ENCODE data around the gene NT5DC4. TPM values are rescaled to one million over a fixed set of nuclear protein-coding genes. Genes with fewer than 3 reads are reported as not detected.

NT5DC4 gene
- total RNA-seq, 2 donors from 2014 or later, result not detected

GRCh38 chr2:112682101-112682500 is 38.7 kb upstream of the NT5DC4 start:
- intact Hi-C loops (cut with DNase I), result no loop called here
- DNase-seq, result no peak
- TF ChIP-seq CTCF (IDR thresholded peaks at IDR 0.05), result no peak
- Histone ChIP-seq H3K9ac (ENCODE audit: low read depth in 2 of 2, low read length in 2 of 2) (no peak overlapping the region), H3K9me3 (no peaks in the 10 kb centered on the region), H3K4me1 (no peaks in the 10 kb centered on the region), H3K4me3 (no peak overlapping the region), H3K27me3 (no peaks in the 10 kb centered on the region), H3K36me3 (no peaks in the 10 kb centered on the region), H3K27ac (no peak overlapping the region)

GRCh38 chr2:112683550-112684414 is 37.0 kb upstream of the NT5DC4 start:
- Histone ChIP-seq H3K9me3 (no peaks in the 10 kb centered on the region), H3K4me3 (no peak overlapping the region), H3K36me3 (no peaks in the 10 kb centered on the region), H3K27me3 (no peaks in the 10 kb centered on the region), H3K4me1 (no peaks in the 10 kb centered on the region), H3K9ac (ENCODE audit: low read depth in 2 of 2, low read length in 2 of 2) (no peak overlapping the region), H3K27ac (no peak overlapping the region)
- TF ChIP-seq CTCF (IDR thresholded peaks at IDR 0.05), result no peak
- DNase-seq, result no peak
- intact Hi-C loops (cut with DNase I), result no loop called here

GRCh38 chr2:112684415-112684775 is 36.4 kb upstream of the NT5DC4 start:
- no peaks in the 10 kb centered on the region for H3K4me1 ChIP-seq
- no peak for DNase-seq
- no peaks in the 10 kb centered on the region for H3K36me3 ChIP-seq
- no peak overlapping the region for H3K27ac ChIP-seq
- no peaks in the 10 kb centered on the region for H3K27me3 ChIP-seq
- H3K9me3 ChIP-seq, result no peaks in the 10 kb centered on the region
- no peak overlapping the region for H3K4me3 ChIP-seq
- intact Hi-C loops (cut with DNase I), result no loop called here
- no peak for TF ChIP-seq CTCF (IDR thresholded peaks at IDR 0.05)
- no peak overlapping the region for H3K9ac ChIP-seq (ENCODE audit: low read depth in 2 of 2, low read length in 2 of 2)

- Histone ChIP-seq H3K4me1 (no peaks in the 10 kb centered on the region), H3K27ac (no peak overlapping the region), H3K27me3 (no peaks in the 10 kb centered on the region), H3K4me3 (no peak overlapping the region), H3K9me3 (no peaks in the 10 kb centered on the region), H3K36me3 (no peaks in the 10 kb centered on the region), H3K9ac (ENCODE audit: low read depth in 2 of 2, low read length in 2 of 2) (no peak overlapping the region)
- intact Hi-C loops (cut with DNase I), result no loop called here
- TF ChIP-seq CTCF (IDR thresholded peaks at IDR 0.05), result no peak
- no peak for DNase-seq
Observed at GRCh38 chr2:112685271-112685884, 35.4 kb upstream of the NT5DC4 start.

- no peak overlapping the region for H3K27ac ChIP-seq
- no peak for TF ChIP-seq CTCF (IDR thresholded peaks at IDR 0.05)
- DNase-seq, result no peak
- H3K36me3 ChIP-seq, result no peaks in the 10 kb centered on the region
- H3K4me1 ChIP-seq, result peaks cover 5% of the 10 kb centered on the region
- H3K27me3 ChIP-seq, result no peaks in the 10 kb centered on the region
- intact Hi-C loops (cut with DNase I), result no loop called here
- no peaks in the 10 kb centered on the region for H3K9me3 ChIP-seq
- no peak overlapping the region for H3K4me3 ChIP-seq
- no peak overlapping the region for H3K9ac ChIP-seq (ENCODE audit: low read depth in 2 of 2, low read length in 2 of 2)
Observed at GRCh38 chr2:112686348-112687217, 34.2 kb upstream of the NT5DC4 start.

Data from colonic mucosa (tissue), 4 donors.